B cell (primary cell): ENCODE data around the gene KRT28. TPM values are rescaled to one million over a fixed set of nuclear protein-coding genes. Genes with fewer than 3 reads are reported as not detected.

Source experiments
- ATAC-seq: fragments of 200-7000 bp; cut with Tn5 transposase; one replicate; pipeline ENCODE4 v1.10.0; 2021; ENCODE audit warnings: low read depth, mild to moderate bottlenecking, moderate number of reproducible peaks, moderate library complexity
- CTCF ChIA-PET: fragments of 350-600 bp; sonication (Branson Sonifier 250); formaldehyde crosslinking; loops from one replicate; lab custom pipeline; 2021; ENCODE audit warnings: antibody characterized with exemption, inconsistent platforms; lab: Charles Lee
- POLR2A ChIA-PET: fragments of 350-600 bp; sonication (Branson Sonifier 250); formaldehyde crosslinking; loops from one replicate; lab custom pipeline; 2021; ENCODE audit warnings: antibody characterized with exemption; lab: Charles Lee
- DNase-seq: peaks from one replicate; pipeline ENCODE4 v3.0.0; 2013
- H2AFZ ChIP-seq: 2 replicates; pipeline ENCODE4 v1.6.1; 2012; ENCODE audit warnings: mild to moderate bottlenecking, low read depth, low read length; ENCODE audit not compliant: insufficient read depth, poor library complexity, severe bottlenecking
- H3K27ac ChIP-seq, 2 donors: 1 replicate in 1 of 2; 2 replicates in 1 of 2; pipeline ENCODE4 v1.5.1; 2012 to 2013; ENCODE audit warnings: low read length in 2 of 2, mild to moderate bottlenecking in 2 of 2, moderate library complexity in 1 of 2
- H3K27me3 ChIP-seq, 4 experiments: fragments of 200-600 bp in 1 of 4; sonication (generic) in 1 of 4; replicated peaks in 1 of 4; 1 replicate in 2 of 4; 2 replicates in 2 of 4; pipeline versions ENCODE4 v1.6.1 to v1.7.0; 2013 to 2016; ENCODE audit warnings: low read length in 3 of 4, mild to moderate bottlenecking in 2 of 4, mixed read lengths in 1 of 4, moderate library complexity in 1 of 4; ENCODE audit not compliant: insufficient read depth in 4 of 4, control insufficient read depth in 3 of 4; ENCODE audit errors: control extremely low read depth in 1 of 4
- H3K36me3 ChIP-seq, 2 experiments: replicated peaks in 1 of 2; 1 replicate in 1 of 2; 2 replicates in 1 of 2; pipeline versions ENCODE4 v1.6.1 to v1.7.1; 2013; ENCODE audit warnings: low read length in 1 of 2; ENCODE audit not compliant: insufficient read depth in 2 of 2, control insufficient read depth in 1 of 2; ENCODE audit errors: control extremely low read depth in 1 of 2, extremely low read depth in 1 of 2
- H3K4me1 ChIP-seq, 2 donors: fragments of 200-600 bp in 1 of 2; sonication (generic) in 1 of 2; 1 replicate in 1 of 2; 2 replicates in 1 of 2; pipeline versions ENCODE4 v1.5.1 to v1.6.1; 2013 to 2017; ENCODE audit warnings: low read length in 2 of 2; ENCODE audit not compliant: control insufficient read depth in 2 of 2, insufficient read depth in 2 of 2
- H3K4me2 ChIP-seq: replicated peaks from 2 replicates; pipeline ENCODE3; 2012; ENCODE audit warnings: mild to moderate bottlenecking, low read depth, low read length; ENCODE audit not compliant: poor library complexity, severe bottlenecking
- H3K4me3 ChIP-seq, 5 experiments: fragments of 200-600 bp in 1 of 5; sonication (generic) in 1 of 5; 1 replicate in 3 of 5; 2 replicates in 2 of 5; pipeline versions ENCODE4 v1.5.1 to v1.7.0; 2011 to 2016; ENCODE audit warnings: low read length in 4 of 5, mild to moderate bottlenecking in 4 of 5, low read depth in 2 of 5, control low read depth in 1 of 5, moderate library complexity in 1 of 5; ENCODE audit not compliant: insufficient read depth in 1 of 5; ENCODE audit errors: control extremely low read depth in 1 of 5, extremely low read depth in 1 of 5
- H3K79me2 ChIP-seq: fragments of 200-600 bp; sonication (generic); one replicate; pipeline ENCODE4 v1.6.0; 2016; ENCODE audit warnings: low read length; ENCODE audit not compliant: control insufficient read depth, insufficient read depth
- H3K9ac ChIP-seq: fragments of 200-600 bp; sonication (generic); 2 replicates; pipeline ENCODE4 v1.6.1; 2017; ENCODE audit warnings: mild to moderate bottlenecking, low read length, moderate library complexity
- H3K9me3 ChIP-seq, 3 donors: one replicate each; pipeline versions ENCODE4 v1.6.1 to v1.7.1; 2013; ENCODE audit warnings: low read length in 2 of 3; ENCODE audit not compliant: control insufficient read depth in 2 of 3, insufficient read depth in 1 of 3; ENCODE audit errors: control extremely low read depth in 1 of 3
- H4K20me1 ChIP-seq: 2 replicates; pipeline ENCODE4 v1.6.0; 2012; ENCODE audit warnings: mild to moderate bottlenecking, low read length; ENCODE audit not compliant: insufficient read depth, control insufficient read depth, poor library complexity, severe bottlenecking
- H3K27ac Mint-ChIP-seq: one replicate; pipeline ENCODE4 v1.8.0; 2021; ENCODE audit warnings: mixed read lengths
- H3K27me3 Mint-ChIP-seq: one replicate; pipeline ENCODE4 v1.8.0; 2021; ENCODE audit warnings: mixed read lengths
- H3K4me1 Mint-ChIP-seq: one replicate; pipeline ENCODE4 v1.8.0; 2021; ENCODE audit warnings: mixed read lengths
- H3K4me3 Mint-ChIP-seq: one replicate; pipeline ENCODE4 v1.8.0; 2021; ENCODE audit warnings: mixed read lengths
- H3K9me3 Mint-ChIP-seq: one replicate; pipeline ENCODE4 v1.8.0; 2022; ENCODE audit warnings: mixed read lengths; ENCODE audit not compliant: insufficient read depth
- EZH2 ChIP-seq: IDR thresholded peaks from 2 replicates; pipeline ENCODE4 v1.6.1; 2012; ENCODE audit warnings: borderline replicate concordance, low read depth, mild to moderate bottlenecking, moderate library complexity, low read length; ENCODE audit not compliant: insufficient read depth, poor library complexity, severe bottlenecking
- WGBS: methylation state at CpG from one replicate; pipeline ENCODE4 v1.1.5; 2013; ENCODE audit warnings: missing lambda C conversion rate; ENCODE audit not compliant: insufficient coverage; 5-methylcytosine and 5-hydroxymethylcytosine counted together
- intact Hi-C: fragments of 100-400 bp; cut with micrococcal nuclease; formaldehyde crosslinking; loops from one replicate; pipeline ENCODE4 v1.10.0; 2022
- polyA plus RNA-seq: library from polyadenylated mRNA; depleted of rRNA; stranded (reverse); fragments of >200 nt; gene quantifications from 2 replicates; pipeline ENCODE4 v1.2.3, GENCODE V29; 2012
- total RNA-seq, 2 donors: library from RNA; stranded (reverse); fragments of 120-200 nt in 1 of 2; gene quantifications; 1 replicate in 1 of 2; 2 replicates in 1 of 2; pipeline versions ENCODE4 v1.2.3 to v1.2.4, GENCODE V29; 2013 to 2022
- TF ChIP-seq, protein P1 (sequence below): fragments of 200-600 bp; IDR thresholded peaks from one replicate; pipeline ENCODE4 v1.8.0; 2022; ENCODE audit warnings: antibody characterized with exemption, mild to moderate bottlenecking

The KRT28 gene
- total and polyA plus RNA-seq, 2 donors (not counting 1 experiment from before 2014, with no cell fraction given) = not detected

GRCh38 chr17:40843242-40843641, 43.5 kb upstream of the KRT28 start:
- Mint-ChIP-seq H3K27ac (no peak overlapping the region), H3K4me3 (no peak overlapping the region), H3K27me3 (peaks cover 60% of the 10 kb centered on the region), H3K4me1 (peaks cover 3% of the 10 kb centered on the region), H3K9me3 (no peaks in the 10 kb centered on the region)
- Histone ChIP-seq H3K4me1 (no peaks in the 10 kb centered on the region), H4K20me1 (no peaks in the 10 kb centered on the region), H3K9ac (no peak overlapping the region), H3K36me3 (no peaks in the 10 kb centered on the region), H3K4me3 (no peak overlapping the region), H3K27ac (no peak overlapping the region), H3K79me2 (no peaks in the 10 kb centered on the region), H3K27me3 (peaks cover 0 to 25% (median 6%) of the 10 kb centered on the region in 4 experiments), H2AFZ (no peak overlapping the region), H3K9me3 (no peaks in the 10 kb centered on the region), H3K4me2 (no peak overlapping the region)
- DNase-seq = no peak
- CTCF ChIA-PET = interaction anchor here (1.3 kb wide), 1 partner anchor 223 kb away, joined by 3 read pairs; no protein-coding TSS in a partner anchor
- intact Hi-C loops = no loop called here
- no peak for TF ChIP-seq EZH2
- WGBS = 80% methylated on average over 1 of the region's 3 CpGs
- no peak for ATAC-seq
- POLR2A ChIA-PET = no interaction called here

GRCh38 chr17:40841246-40841645, 41.5 kb upstream of the KRT28 start:
- CTCF ChIA-PET = no interaction called here
- POLR2A ChIA-PET = no interaction called here

More at GRCh38 chr17:40841246-40841645, 41.5 kb upstream of the KRT28 start:
- no peak overlapping the region for H3K4me3 ChIP-seq
- no peak overlapping the region for H3K4me3 Mint-ChIP-seq
- H3K27me3 ChIP-seq = peaks cover 0 to 25% (median 6%) of the 10 kb centered on the region in 4 experiments
- intact Hi-C loops = no loop called here
- H3K27ac Mint-ChIP-seq = no peak overlapping the region
- H4K20me1 ChIP-seq = no peaks in the 10 kb centered on the region
- no peak for TF ChIP-seq EZH2
- TF ChIP-seq, protein P1, sequence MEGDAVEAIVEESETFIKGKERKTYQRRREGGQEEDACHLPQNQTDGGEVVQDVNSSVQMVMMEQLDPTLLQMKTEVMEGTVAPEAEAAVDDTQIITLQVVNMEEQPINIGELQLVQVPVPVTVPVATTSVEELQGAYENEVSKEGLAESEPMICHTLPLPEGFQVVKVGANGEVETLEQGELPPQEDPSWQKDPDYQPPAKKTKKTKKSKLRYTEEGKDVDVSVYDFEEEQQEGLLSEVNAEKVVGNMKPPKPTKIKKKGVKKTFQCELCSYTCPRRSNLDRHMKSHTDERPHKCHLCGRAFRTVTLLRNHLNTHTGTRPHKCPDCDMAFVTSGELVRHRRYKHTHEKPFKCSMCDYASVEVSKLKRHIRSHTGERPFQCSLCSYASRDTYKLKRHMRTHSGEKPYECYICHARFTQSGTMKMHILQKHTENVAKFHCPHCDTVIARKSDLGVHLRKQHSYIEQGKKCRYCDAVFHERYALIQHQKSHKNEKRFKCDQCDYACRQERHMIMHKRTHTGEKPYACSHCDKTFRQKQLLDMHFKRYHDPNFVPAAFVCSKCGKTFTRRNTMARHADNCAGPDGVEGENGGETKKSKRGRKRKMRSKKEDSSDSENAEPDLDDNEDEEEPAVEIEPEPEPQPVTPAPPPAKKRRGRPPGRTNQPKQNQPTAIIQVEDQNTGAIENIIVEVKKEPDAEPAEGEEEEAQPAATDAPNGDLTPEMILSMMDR = no peak
- H3K27me3 Mint-ChIP-seq = peaks cover 53% of the 10 kb centered on the region
- no peak overlapping the region for H3K4me2 ChIP-seq
- ATAC-seq = no peak
- H3K79me2 ChIP-seq = no peaks in the 10 kb centered on the region
- H3K4me1 Mint-ChIP-seq = peaks cover 3% of the 10 kb centered on the region
- no peak for DNase-seq
- H3K9me3 ChIP-seq = no peaks in the 10 kb centered on the region
- no peaks in the 10 kb centered on the region for H3K4me1 ChIP-seq
- H3K36me3 ChIP-seq = no peaks in the 10 kb centered on the region
- H2AFZ ChIP-seq = no peak overlapping the region
- WGBS = no CpG with 5 or more reads among the region's 3 CpGs
- no peak overlapping the region for H3K9ac ChIP-seq
- no peak overlapping the region for H3K27ac ChIP-seq
- no peaks in the 10 kb centered on the region for H3K9me3 Mint-ChIP-seq
